BJ (cell line): Measurements from ENCODE around the gene CLDN7. TPM values are rescaled to one million over a fixed set of nuclear protein-coding genes. Genes with fewer than 3 reads are reported as not detected.

Experiments
- CTCF ChIA-PET: fragments of 350-600 bp; formaldehyde crosslinking; extraction: SDS; loops from one replicate; lab custom pipeline; 2021; ENCODE audit warnings: antibody characterized with exemption, inconsistent platforms; lab: Yijun Ruan, JAX
- POLR2A ChIA-PET: fragments of 300-600 bp; sonication (Branson Sonifier 250); formaldehyde crosslinking; extraction: SDS; loops from one replicate; lab custom pipeline; 2021; ENCODE audit warnings: antibody characterized with exemption; lab: Charles Lee
- DNase-seq: peaks from one replicate; pipeline ENCODE4 v3.0.0-alpha.2; 2011; ENCODE audit warnings: low read depth
- H3K27me3 ChIP-seq: 2 replicates; pipeline ENCODE4 v1.6.0; 2011; ENCODE audit warnings: low read length; ENCODE audit not compliant: control insufficient read depth, insufficient read depth
- H3K36me3 ChIP-seq: 2 replicates; pipeline ENCODE4 v1.5.1; 2011; ENCODE audit warnings: low read length; ENCODE audit not compliant: control insufficient read depth, insufficient read depth
- H3K4me3 ChIP-seq: 2 replicates; pipeline ENCODE4 v1.5.1; 2011; ENCODE audit warnings: low read depth, mild to moderate bottlenecking, control low read depth, low read length
- polyA plus RNA-seq: library from polyadenylated mRNA; depleted of rRNA; stranded (reverse); fragments of >200 nt; gene quantifications from 2 replicates; pipeline ENCODE4 v1.2.3, GENCODE V29; 2011
- TF ChIP-seq, protein P1 (sequence below): IDR thresholded peaks from 2 replicates; pipeline ENCODE4 v1.5.1; 2011; ENCODE audit warnings: low read depth, mild to moderate bottlenecking, control low read depth, inconsistent platforms, low read length, moderate library complexity; ENCODE audit not compliant: insufficient read depth

The CLDN7 gene
- polyA plus RNA-seq, 1 experiment = 2.1 TPM

GRCh38 chr17:7295230-7296180 is 33.2 kb upstream of the CLDN7 start:
- POLR2A ChIA-PET = no interaction called here
- no peak for DNase-seq
- H3K4me3 ChIP-seq = no peak overlapping the region; the same call in 1 of the 2 replicates
- CTCF ChIA-PET = interaction anchor here (0.5 to 3.5 kb wide), 36 partner anchors 8 to 286 kb away, joined by 3 to 51 read pairs (median 4); partner anchors contain the start of genes ACADVL, DLG4, GABARAP and NEURL4
- TF ChIP-seq, protein P1, sequence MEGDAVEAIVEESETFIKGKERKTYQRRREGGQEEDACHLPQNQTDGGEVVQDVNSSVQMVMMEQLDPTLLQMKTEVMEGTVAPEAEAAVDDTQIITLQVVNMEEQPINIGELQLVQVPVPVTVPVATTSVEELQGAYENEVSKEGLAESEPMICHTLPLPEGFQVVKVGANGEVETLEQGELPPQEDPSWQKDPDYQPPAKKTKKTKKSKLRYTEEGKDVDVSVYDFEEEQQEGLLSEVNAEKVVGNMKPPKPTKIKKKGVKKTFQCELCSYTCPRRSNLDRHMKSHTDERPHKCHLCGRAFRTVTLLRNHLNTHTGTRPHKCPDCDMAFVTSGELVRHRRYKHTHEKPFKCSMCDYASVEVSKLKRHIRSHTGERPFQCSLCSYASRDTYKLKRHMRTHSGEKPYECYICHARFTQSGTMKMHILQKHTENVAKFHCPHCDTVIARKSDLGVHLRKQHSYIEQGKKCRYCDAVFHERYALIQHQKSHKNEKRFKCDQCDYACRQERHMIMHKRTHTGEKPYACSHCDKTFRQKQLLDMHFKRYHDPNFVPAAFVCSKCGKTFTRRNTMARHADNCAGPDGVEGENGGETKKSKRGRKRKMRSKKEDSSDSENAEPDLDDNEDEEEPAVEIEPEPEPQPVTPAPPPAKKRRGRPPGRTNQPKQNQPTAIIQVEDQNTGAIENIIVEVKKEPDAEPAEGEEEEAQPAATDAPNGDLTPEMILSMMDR = no peak
- no peaks in the 10 kb centered on the region for H3K36me3 ChIP-seq
- H3K27me3 ChIP-seq = peaks cover 27% of the 10 kb centered on the region

DNA sequence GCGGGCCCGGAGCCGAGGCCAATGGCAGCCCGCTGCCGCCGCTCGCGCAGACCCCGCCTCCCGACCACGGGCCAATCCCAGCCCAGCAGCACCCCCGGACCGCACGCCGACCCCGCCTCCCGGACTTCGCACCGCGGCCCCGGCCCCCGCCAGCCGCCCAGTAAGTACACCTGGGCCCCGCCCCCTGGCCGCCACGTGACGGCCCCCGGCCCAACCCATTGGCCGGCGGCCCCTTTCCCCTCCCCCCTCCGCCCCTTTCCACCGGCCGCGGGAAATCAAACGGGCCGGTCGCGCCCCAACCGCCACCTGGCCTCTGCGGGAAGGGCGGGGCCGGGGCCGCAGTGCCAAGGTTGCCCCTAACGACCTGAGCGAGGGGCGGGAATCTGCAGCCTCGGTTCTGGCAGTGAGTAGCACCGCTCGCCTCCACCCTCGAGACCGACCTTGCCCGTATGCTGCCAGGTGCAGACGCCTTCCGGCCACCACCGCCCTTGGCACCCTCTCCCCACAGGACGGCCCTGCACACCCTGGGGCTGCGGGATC is 32.4 kb upstream of the CLDN7 start, which contains the start of gene YBX2:
Gene YBX2 (minus strand): TSS at position 26 of the 540 bp plus-strand sequence. CDS start 139 bp downstream, outside the sequence.
- CTCF ChIA-PET = no interaction called here

DNA sequence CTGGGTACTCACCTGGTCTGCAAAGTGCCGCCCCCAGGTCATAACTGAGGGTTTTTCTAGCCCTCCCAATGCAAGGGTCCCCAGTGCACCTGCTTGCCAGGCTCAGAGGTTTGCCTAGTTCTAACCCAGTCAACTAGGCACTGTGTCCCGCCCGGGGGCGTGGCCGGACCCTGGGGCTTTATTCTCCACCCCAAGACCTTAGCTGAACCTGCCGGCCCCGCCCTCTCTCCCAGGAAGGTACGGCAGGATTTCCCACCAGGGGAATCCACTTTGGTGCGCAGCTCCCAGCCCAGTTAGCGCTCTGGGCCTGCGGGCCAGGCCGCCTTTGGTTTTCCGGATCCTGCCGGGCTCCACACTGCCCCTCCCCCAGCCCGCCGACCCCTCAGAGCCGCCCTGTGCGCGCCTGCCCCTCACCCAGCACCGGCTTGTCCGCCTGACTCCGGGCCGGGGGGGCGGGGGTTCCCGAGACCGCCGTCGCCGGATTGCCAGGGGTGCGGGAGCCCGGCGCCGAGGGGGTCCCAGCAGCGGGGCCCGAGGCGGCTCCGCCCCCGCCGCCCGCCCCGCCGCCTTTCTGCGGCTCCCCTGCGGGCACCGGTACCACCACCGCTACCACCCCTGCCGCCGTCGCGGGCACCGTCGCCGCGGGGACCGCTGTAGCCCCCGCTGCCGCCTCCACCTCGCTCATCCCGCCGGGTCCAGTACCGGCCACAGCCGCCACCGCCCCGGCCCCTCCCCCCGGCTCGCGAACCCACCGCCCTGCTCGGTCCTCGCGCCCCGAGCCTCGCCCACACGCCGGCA is 31.7 kb upstream of the CLDN7 start:
- ChIA-PET POLR2A (no interaction called here), CTCF (interaction anchor here (1.2 to 1.6 kb wide), 2 partner anchors 73 to 242 kb away, joined by 4 read pairs; no protein-coding TSS in a partner anchor)
- H3K4me3 ChIP-seq = peak overlapping the region; percentile 35
- no peak for DNase-seq
- no peaks in the 10 kb centered on the region for H3K36me3 ChIP-seq
- H3K27me3 ChIP-seq = peaks cover 26% of the 10 kb centered on the region
- TF ChIP-seq, protein P1 = no peak

More for the DNA sequence above, 32.4 kb upstream of the CLDN7 start, which contains the start of gene YBX2:
- H3K36me3 ChIP-seq = no peaks in the 10 kb centered on the region
- TF ChIP-seq, protein P1 = no peak
- peaks cover 26% of the 10 kb centered on the region for H3K27me3 ChIP-seq
- no peak for DNase-seq
- peak within 1 kb of the TSS; percentile 35 for H3K4me3 ChIP-seq
- POLR2A ChIA-PET = no interaction called here

GRCh38 chr17:7293159-7293558 is 30.9 kb upstream of the CLDN7 start:
- ChIA-PET CTCF (interaction anchor here (1.2 to 1.6 kb wide), 2 partner anchors 72 to 241 kb away, joined by 4 read pairs; no protein-coding TSS in a partner anchor), POLR2A (no interaction called here)
- Histone ChIP-seq H3K4me3 (no peak overlapping the region), H3K36me3 (no peaks in the 10 kb centered on the region), H3K27me3 (peaks cover 26% of the 10 kb centered on the region)
- TF ChIP-seq, protein P1 = no peak
- no peak for DNase-seq
